Glomerular endothelial cell (primary cell): Measurements from ENCODE around the gene MEGF6. TPM values are rescaled to one million over a fixed set of nuclear protein-coding genes. Genes with fewer than 3 reads are reported as not detected.

Experiments used
- DNase-seq: peaks from one replicate; pipeline ENCODE4 v3.0.0-alpha.2; 2011; ENCODE audit warnings: low read depth, low spot score; ENCODE audit errors: extremely low read depth
- total RNA-seq: library from RNA; depleted of rRNA; stranded (reverse); fragments of >200 nt; gene quantifications from 2 replicates; pipeline ENCODE4 v1.2.3, GENCODE V29; 2015

Gene MEGF6
- total RNA-seq, 1 donor from 2014 or later, result 57.6 TPM

GRCh38 chr1:3464649-3465025, 146.7 kb downstream of the MEGF6 start:
- no peak for DNase-seq

- DNase-seq, result no peak
Measured at GRCh38 chr1:3463891-3464648, 147.2 kb downstream of the MEGF6 start.

- no peak for DNase-seq
Measured at GRCh38 chr1:3463408-3463863, 147.9 kb downstream of the MEGF6 start.

GRCh38 chr1:3463013-3463385, 148.3 kb downstream of the MEGF6 start:
- DNase-seq, result no peak

GRCh38 chr1:3462356-3463012, 148.8 kb downstream of the MEGF6 start:
- DNase-seq, result no peak

- no peak for DNase-seq
Measured at GRCh38 chr1:3461934-3462275, 149.4 kb downstream of the MEGF6 start.

- DNase-seq, result no peak
Measured at GRCh38 chr1:3461238-3461933, 149.9 kb downstream of the MEGF6 start.

GRCh38 chr1:3460672-3461131, 150.6 kb downstream of the MEGF6 start:
- DNase-seq, result no peak

GRCh38 chr1:3459940-3460671, 151.2 kb downstream of the MEGF6 start:
- no peak for DNase-seq

GRCh38 chr1:3459051-3459908, 152.0 kb downstream of the MEGF6 start:
- DNase-seq, result no peak

- DNase-seq, result no peak
Measured at GRCh38 chr1:3457910-3458883, 153.1 kb downstream of the MEGF6 start.

GRCh38 chr1:3456964-3457909, 154.1 kb downstream of the MEGF6 start:
- DNase-seq, result no peak

GRCh38 chr1:3456449-3456963, 154.8 kb downstream of the MEGF6 start:
- no peak for DNase-seq

GRCh38 chr1:3455670-3456448, 155.4 kb downstream of the MEGF6 start:
- no peak for DNase-seq

- no peak for DNase-seq
Measured at GRCh38 chr1:3454811-3455618, 156.3 kb downstream of the MEGF6 start.
